ENCODE data around the gene KNDC1.

KNDC1 gene

GRCh38 chr10:133249094-133249780 is 89.2 kb downstream of the KNDC1 start:
- TF ChIP-seq POLR2AphosphoS5 (IDR thresholded peaks at IDR 0.05; ENCODE audit: borderline replicate concordance, low read depth, low read length) (no peak), FOXP2 (optimal IDR thresholded peaks at IDR 0.05; ENCODE audit: control extremely low read depth, extremely low read length, insufficient read depth) (no peak)
- Histone ChIP-seq H3K36me3 (ENCODE audit: insufficient read depth, low read length) (no peaks in the 10 kb centered on the region), H3K9ac (ENCODE audit: insufficient read length) (no peak overlapping the region), H3K9me3 (ENCODE audit: low read depth, low read length) (no peaks in the 10 kb centered on the region), H3K27ac (no peak overlapping the region), H3K4me3 (no peak overlapping the region)
- DNase-seq (ENCODE audit: low read depth, low spot score) = no peak

GRCh38 chr10:133249975-133250754 is 90.1 kb downstream of the KNDC1 start:
- Histone ChIP-seq H3K27ac (no peak overlapping the region), H3K4me3 (no peak overlapping the region), H3K36me3 (ENCODE audit: insufficient read depth, low read length) (no peaks in the 10 kb centered on the region), H3K9ac (ENCODE audit: insufficient read length) (no peak overlapping the region), H3K9me3 (ENCODE audit: low read depth, low read length) (no peaks in the 10 kb centered on the region)
- no peak for DNase-seq (ENCODE audit: low read depth, low spot score)
- TF ChIP-seq POLR2AphosphoS5 (IDR thresholded peaks at IDR 0.05; ENCODE audit: borderline replicate concordance, low read depth, low read length) (no peak), EZH2 (IDR thresholded peaks at IDR 0.05) (no peak), FOXP2 (optimal IDR thresholded peaks at IDR 0.05; ENCODE audit: control extremely low read depth, extremely low read length, insufficient read depth) (no peak)

GRCh38 chr10:133251388-133252222 is 91.6 kb downstream of the KNDC1 start:
- Histone ChIP-seq H3K9me3 (ENCODE audit: low read depth, low read length) (no peaks in the 10 kb centered on the region), H3K4me3 (no peak overlapping the region), H3K9ac (ENCODE audit: insufficient read length) (no peak overlapping the region), H3K36me3 (ENCODE audit: insufficient read depth, low read length) (no peaks in the 10 kb centered on the region), H3K27ac (no peak overlapping the region)
- TF ChIP-seq EZH2 (IDR thresholded peaks at IDR 0.05) (no peak), POLR2AphosphoS5 (IDR thresholded peaks at IDR 0.05; ENCODE audit: borderline replicate concordance, low read depth, low read length) (no peak), FOXP2 (optimal IDR thresholded peaks at IDR 0.05; ENCODE audit: control extremely low read depth, extremely low read length, insufficient read depth) (no peak)
- DNase-seq (ENCODE audit: low read depth, low spot score) = no peak

GRCh38 chr10:133252223-133252552 is 92.2 kb downstream of the KNDC1 start:
- H3K9ac ChIP-seq (ENCODE audit: insufficient read length) = no peak overlapping the region
- H3K36me3 ChIP-seq (ENCODE audit: insufficient read depth, low read length) = no peaks in the 10 kb centered on the region
- H3K4me3 ChIP-seq = no peak overlapping the region
- no peak for DNase-seq (ENCODE audit: low read depth, low spot score)
- H3K27ac ChIP-seq = no peak overlapping the region
- TF ChIP-seq EZH2 (IDR thresholded peaks at IDR 0.05) (no peak), POLR2AphosphoS5 (IDR thresholded peaks at IDR 0.05; ENCODE audit: borderline replicate concordance, low read depth, low read length) (no peak), FOXP2 (optimal IDR thresholded peaks at IDR 0.05; ENCODE audit: control extremely low read depth, extremely low read length, insufficient read depth) (no peak)
- no peaks in the 10 kb centered on the region for H3K9me3 ChIP-seq (ENCODE audit: low read depth, low read length)

GRCh38 chr10:133253361-133253955 is 93.4 kb downstream of the KNDC1 start:
- Histone ChIP-seq H3K9ac (ENCODE audit: insufficient read length) (no peak overlapping the region), H3K27ac (no peak overlapping the region), H3K36me3 (ENCODE audit: insufficient read depth, low read length) (no peaks in the 10 kb centered on the region), H3K4me3 (no peak overlapping the region), H3K9me3 (ENCODE audit: low read depth, low read length) (no peaks in the 10 kb centered on the region)
- DNase-seq (ENCODE audit: low read depth, low spot score) = no peak
- TF ChIP-seq FOXP2 (optimal IDR thresholded peaks at IDR 0.05; ENCODE audit: control extremely low read depth, extremely low read length, insufficient read depth) (no peak), EZH2 (IDR thresholded peaks at IDR 0.05) (no peak), POLR2AphosphoS5 (IDR thresholded peaks at IDR 0.05; ENCODE audit: borderline replicate concordance, low read depth, low read length) (no peak)

GRCh38 chr10:133254421-133255120 is 94.6 kb downstream of the KNDC1 start:
- Histone ChIP-seq H3K9me3 (ENCODE audit: low read depth, low read length) (no peaks in the 10 kb centered on the region), H3K27ac (no peak overlapping the region), H3K36me3 (ENCODE audit: insufficient read depth, low read length) (no peaks in the 10 kb centered on the region), H3K4me3 (no peak overlapping the region), H3K9ac (ENCODE audit: insufficient read length) (no peak overlapping the region)
- DNase-seq (ENCODE audit: low read depth, low spot score) = no peak
- TF ChIP-seq EZH2 (IDR thresholded peaks at IDR 0.05) (no peak), FOXP2 (optimal IDR thresholded peaks at IDR 0.05; ENCODE audit: control extremely low read depth, extremely low read length, insufficient read depth) (no peak), POLR2AphosphoS5 (IDR thresholded peaks at IDR 0.05; ENCODE audit: borderline replicate concordance, low read depth, low read length) (no peak)

- Histone ChIP-seq H3K9me3 (ENCODE audit: low read depth, low read length) (no peaks in the 10 kb centered on the region), H3K27ac (no peak overlapping the region), H3K4me3 (no peak overlapping the region), H3K9ac (ENCODE audit: insufficient read length) (no peak overlapping the region), H3K36me3 (ENCODE audit: insufficient read depth, low read length) (no peaks in the 10 kb centered on the region)
- no peak for DNase-seq (ENCODE audit: low read depth, low spot score)
- TF ChIP-seq FOXP2 (optimal IDR thresholded peaks at IDR 0.05; ENCODE audit: control extremely low read depth, extremely low read length, insufficient read depth) (no peak), POLR2AphosphoS5 (IDR thresholded peaks at IDR 0.05; ENCODE audit: borderline replicate concordance, low read depth, low read length) (no peak), EZH2 (IDR thresholded peaks at IDR 0.05) (no peak)
Measured at GRCh38 chr10:133255323-133255722, 95.3 kb downstream of the KNDC1 start.

Data from SK-N-MC (cell line).